Articular chondrocyte of knee joint (primary cell): ENCODE results near the gene SLTM. TPM values are rescaled to one million over a fixed set of nuclear protein-coding genes. Genes with fewer than 3 reads are reported as not detected.

Experiments
- small RNA-seq: library from RNA; depleted of rRNA; stranded (forward); fragments of <200 nt; gene quantifications from one replicate; pipeline ENCODE3, GENCODE V24; 2012
- total RNA-seq: library from RNA; depleted of rRNA; stranded (reverse); fragments of >200 nt; gene quantifications from 2 replicates; pipeline ENCODE4 v1.2.3, GENCODE V29; 2012

The SLTM gene
- 86.0 and 97.2 TPM in 2 replicates for total RNA-seq

DNA sequence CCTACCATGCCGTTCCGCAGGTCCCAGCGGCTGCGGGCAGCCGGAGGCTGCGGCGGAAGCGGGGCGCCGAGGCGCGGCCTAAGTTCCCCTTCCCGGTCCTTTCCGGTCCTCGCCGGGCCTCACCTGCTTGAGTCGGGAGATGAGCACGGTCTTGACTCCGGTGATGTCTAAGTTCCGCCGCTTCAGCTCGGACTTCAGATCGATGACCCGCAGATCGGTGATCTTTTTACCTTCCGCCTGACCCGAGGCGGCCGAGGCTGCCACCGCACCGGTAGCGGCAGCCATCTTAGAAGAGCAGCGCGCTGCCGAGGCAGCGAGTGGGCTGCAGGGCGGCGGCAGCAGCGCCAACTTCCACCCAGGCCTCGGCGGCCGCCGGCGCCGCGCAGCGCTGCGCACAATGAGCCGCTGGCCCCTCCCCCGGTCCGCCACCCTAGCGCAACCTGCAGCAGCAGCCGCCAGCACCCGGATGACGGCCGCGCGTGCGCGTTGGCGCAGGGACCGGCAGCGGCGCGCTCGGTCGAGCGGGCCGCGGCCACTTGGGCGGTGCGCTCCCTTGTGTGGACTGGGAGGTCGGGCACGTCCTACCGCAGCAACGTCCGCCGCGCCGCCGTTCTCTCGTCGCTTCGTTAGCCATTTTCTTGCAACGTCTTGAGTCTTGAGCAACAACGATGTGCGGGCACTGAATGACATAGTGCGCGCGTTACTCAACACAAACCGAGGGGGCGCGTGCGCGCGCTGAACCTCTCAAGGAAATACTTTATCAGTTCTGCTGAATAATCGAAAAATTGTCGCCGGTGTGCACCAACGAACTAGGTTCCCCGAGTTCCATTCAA lies at the start of gene SLTM:
SLTM (minus strand) TSS at position 399 of the 833 bp plus-strand sequence; CDS start at position 285, 114 bp downstream.

Small RNAs within 50 kb of the gene (small RNA-seq; reads per million reads assigned to genes)
- gene ZNF444P1, result not detected

Other genes starting within 250 kb of the SLTM start
- 181 and 247 TPM in 2 replicates for gene ADAM10, start 184.0 kb downstream of the SLTM start, total RNA-seq
- 16.9 and 23.7 TPM in 2 replicates for gene MINDY2, start 162.4 kb downstream of the SLTM start, total RNA-seq
- 27.4 and 28.3 TPM in 2 replicates for gene RNF111, start 54.0 kb upstream of the SLTM start, total RNA-seq
- 27.7 and 35.7 TPM in 2 replicates for gene CCNB2, start 171.5 kb upstream of the SLTM start, total RNA-seq